ENCODE data around the gene KRTAP4-12.
A peak's percentile ranks its signal among the peaks of the same experiment; 100 is the strongest.
"Not testable (repeated sequence)": the region's sequence is repeated elsewhere in the genome, so short reads cannot be mapped to it uniquely, and the experiment has no call there.

Gene KRTAP4-12

GRCh38 chr17:41127371-41127770 lies 3.4 kb upstream of the KRTAP4-12 start:
- DNase-seq (ENCODE audit: insufficient read length, low spot score): no peak
- no peak for FAIRE-seq

GRCh38 chr17:41126412-41126811 lies 2.4 kb upstream of the KRTAP4-12 start:
- no peak for FAIRE-seq

GRCh38 chr17:41125064-41125463 lies 1.1 kb upstream of the KRTAP4-12 start:
- DNase-seq (ENCODE audit: insufficient read length, low spot score): no peak
- FAIRE-seq: no peak

More at GRCh38 chr17:41126412-41126811, 2.4 kb upstream of the KRTAP4-12 start:
- no peak for DNase-seq (ENCODE audit: insufficient read length, low spot score)

- DNase-seq (ENCODE audit: insufficient read length, low spot score): not testable (repeated sequence)
- peak; percentile 13 for FAIRE-seq
These were observed 541 bp downstream of the KRTAP4-12 start for GRCh38 chr17:41123292-41123990.

- FAIRE-seq (no peak), DNase-seq (ENCODE audit: insufficient read length, low spot score) (no peak)
These were observed 2.2 kb downstream of the KRTAP4-12 start for GRCh38 chr17:41121742-41122141.

GRCh38 chr17:41119696-41120690 lies 4.0 kb downstream of the KRTAP4-12 start:
- FAIRE-seq: peak; percentile 96
- not testable (repeated sequence) for DNase-seq (ENCODE audit: insufficient read length, low spot score)

- DNase-seq (ENCODE audit: insufficient read length, low spot score) (peak; percentile 25), FAIRE-seq (peak; percentile 94)
These were observed 5.3 kb downstream of the KRTAP4-12 start for GRCh38 chr17:41118721-41119120.

GRCh38 chr17:41117846-41118386 lies 6.1 kb downstream of the KRTAP4-12 start, which contains the start of gene KRTAP4-11:
Gene KRTAP4-11 (minus strand): TSS chr17:41118373. CDS start chr17:41118315, 58 bp downstream.
- DNase-seq (ENCODE audit: insufficient read length, low spot score): not testable (repeated sequence)
- peak; percentile 58 for FAIRE-seq

- DNase-seq (ENCODE audit: insufficient read length, low spot score): no peak
- FAIRE-seq: peak; percentile 28
These were observed 7.7 kb downstream of the KRTAP4-12 start for GRCh38 chr17:41116297-41116696.

GRCh38 chr17:41111151-41111885 lies 12.7 kb downstream of the KRTAP4-12 start:
- no peak for FAIRE-seq
- no peak for DNase-seq (ENCODE audit: insufficient read length, low spot score)

- not testable (repeated sequence) for FAIRE-seq
These were observed 15.1 kb downstream of the KRTAP4-12 start for GRCh38 chr17:41108728-41109386.

GRCh38 chr17:41107941-41108450 lies 16.0 kb downstream of the KRTAP4-12 start:
- FAIRE-seq (peak; percentile 70), DNase-seq (ENCODE audit: insufficient read length, low spot score) (no peak)

More at GRCh38 chr17:41108728-41109386, 15.1 kb downstream of the KRTAP4-12 start:
- DNase-seq (ENCODE audit: insufficient read length, low spot score): not testable (repeated sequence)

- peak; percentile 91 for FAIRE-seq
- DNase-seq (ENCODE audit: insufficient read length, low spot score): not testable (repeated sequence)
These were observed 18.6 kb downstream of the KRTAP4-12 start, which contains the start of gene KRTAP4-9 for GRCh38 chr17:41105347-41105746. Gene KRTAP4-9 (plus strand): TSS chr17:41105389. CDS start chr17:41105389, 0 bp downstream.

GRCh38 chr17:41104386-41105038 lies 19.5 kb downstream of the KRTAP4-12 start:
- peak; percentile 99 for FAIRE-seq
- not testable (repeated sequence) for DNase-seq (ENCODE audit: insufficient read length, low spot score)

GRCh38 chr17:41103896-41104295 lies 20.1 kb downstream of the KRTAP4-12 start:
- no peak for FAIRE-seq
- DNase-seq (ENCODE audit: insufficient read length, low spot score): no peak

- no peak for DNase-seq (ENCODE audit: insufficient read length, low spot score)
- FAIRE-seq: peak; percentile 73
These were observed 22.3 kb downstream of the KRTAP4-12 start, which contains the start of gene KRTAP4-16 for GRCh38 chr17:41101586-41102259. Gene KRTAP4-16 (minus strand): TSS chr17:41102209. CDS start chr17:41102209, 0 bp downstream.

- DNase-seq (ENCODE audit: insufficient read length, low spot score) (peak; percentile 45), FAIRE-seq (peak; percentile 93)
These were observed 24.1 kb downstream of the KRTAP4-12 start for GRCh38 chr17:41099682-41100480.

Data from HTR-8/SVneo (cell line).